ENCODE measurements around the gene TTR.

GRCh38 chr18:31578126-31578525, 13.6 kb upstream of the TTR start:
- no peak for TF ChIP-seq EZH2phosphoT487 (IDR thresholded peaks at IDR 0.05; ENCODE audit: low read depth)
- no peak for TF ChIP-seq CTCF (IDR thresholded peaks at IDR 0.05; ENCODE audit: low read depth, low read length)

Data from OCI-LY3 (cell line).